GM23338 (cell line): ENCODE data around the gene DRC3. TPM values are rescaled to one million over a fixed set of nuclear protein-coding genes. Genes with fewer than 3 reads are reported as not detected.

Experiments
- ATAC-seq: fragments of 200-7000 bp; cut with Tn5 transposase; 3 replicates; pipeline ENCODE4 v1.9.1; 2020
- DNase-seq: peaks from one replicate; pipeline ENCODE4 v3.0.0-alpha.2; 2015; ENCODE audit warnings: low spot score
- H2AFZ ChIP-seq: fragments of 200-600 bp; sonication (generic); 2 replicates; pipeline ENCODE4 v1.8.0; 2016; ENCODE audit warnings: antibody characterized with exemption, mild to moderate bottlenecking, moderate library complexity
- H3F3A ChIP-seq: fragments of 200-600 bp; sonication (generic); replicated peaks from 2 replicates; pipeline ENCODE4 v1.8.0; 2017; ENCODE audit warnings: antibody characterized with exemption, mixed run types, low read depth
- H3K27ac ChIP-seq: fragments of 200-600 bp; sonication (generic); 2 replicates; pipeline ENCODE4 v1.6.1; 2016; ENCODE audit warnings: low read depth
- H3K27me3 ChIP-seq: fragments of 200-600 bp; sonication (generic); 2 replicates; pipeline ENCODE4 v1.8.0; 2016; ENCODE audit warnings: mild to moderate bottlenecking, mixed run types, moderate library complexity; ENCODE audit not compliant: insufficient read depth
- H3K36me3 ChIP-seq: fragments of 200-600 bp; sonication (generic); 2 replicates; pipeline ENCODE4 v1.8.0; 2016; ENCODE audit warnings: mild to moderate bottlenecking; ENCODE audit not compliant: insufficient read depth
- H3K4me1 ChIP-seq: fragments of 200-600 bp; sonication (generic); 2 replicates; pipeline ENCODE4 v1.8.0; 2016; ENCODE audit warnings: mild to moderate bottlenecking, moderate library complexity; ENCODE audit not compliant: insufficient read depth
- H3K4me2 ChIP-seq: fragments of 200-600 bp; sonication (generic); 2 replicates; pipeline ENCODE4 v1.7.1; 2017; ENCODE audit warnings: mixed run types
- H3K4me3 ChIP-seq: fragments of 200-600 bp; sonication (generic); 2 replicates; pipeline ENCODE4 v1.6.1; 2016; ENCODE audit warnings: mixed run types
- H3K79me2 ChIP-seq: fragments of 200-600 bp; sonication (generic); replicated peaks from 2 replicates; pipeline ENCODE4 v1.8.0; 2017; ENCODE audit warnings: mild to moderate bottlenecking; ENCODE audit not compliant: insufficient read depth
- H3K9me2 ChIP-seq: fragments of 200-600 bp; sonication (generic); 2 replicates; pipeline ENCODE4 v1.8.0; 2017; ENCODE audit not compliant: insufficient read depth
- H4K20me1 ChIP-seq: fragments of 200-600 bp; sonication (generic); replicated peaks from 2 replicates; pipeline ENCODE4 v1.8.0; 2017; ENCODE audit warnings: mild to moderate bottlenecking; ENCODE audit not compliant: insufficient read depth
- H3K27ac Mint-ChIP-seq: 2 replicates; pipeline ENCODE4 v1.8.0; 2020; ENCODE audit warnings: inconsistent platforms, mild to moderate bottlenecking, moderate library complexity, mixed read lengths
- H3K27me3 Mint-ChIP-seq: 3 replicates; pipeline ENCODE4 v1.8.0; 2022; ENCODE audit warnings: low read depth, mild to moderate bottlenecking, moderate library complexity, mixed read lengths, inconsistent platforms; ENCODE audit not compliant: insufficient read depth, poor library complexity
- H3K36me3 Mint-ChIP-seq: 3 replicates; pipeline ENCODE4 v1.8.0; 2021; ENCODE audit warnings: low read depth, mild to moderate bottlenecking, inconsistent platforms, moderate library complexity, mixed read lengths
- H3K4me1 Mint-ChIP-seq: 3 replicates; pipeline ENCODE4 v1.8.0; 2020; ENCODE audit warnings: mild to moderate bottlenecking, inconsistent platforms, mixed read lengths
- H3K4me3 Mint-ChIP-seq: 3 replicates; pipeline ENCODE4 v1.8.0; 2021; ENCODE audit warnings: moderate library complexity, mild to moderate bottlenecking, inconsistent platforms, mixed read lengths
- H3K9me3 Mint-ChIP-seq: 3 replicates; pipeline ENCODE4 v1.8.0; 2020; ENCODE audit warnings: moderate library complexity, mild to moderate bottlenecking, inconsistent platforms, mixed read lengths
- CREB1 ChIP-seq: fragments of 250-450 bp; sonication (Bioruptor Pico); IDR thresholded peaks from 2 replicates; pipeline ENCODE4 v1.5.0; 2020; ENCODE audit warnings: low read depth, mild to moderate bottlenecking, moderate library complexity
- JUNB ChIP-seq: IDR thresholded peaks from one replicate; pipeline ENCODE4 v1.6.1; 2016; ENCODE audit warnings: antibody characterized with exemption; ENCODE audit not compliant: unreplicated experiment
- NANOG ChIP-seq: IDR thresholded peaks from 2 replicates; pipeline ENCODE4 v1.6.1; 2016; ENCODE audit warnings: antibody characterized with exemption, borderline replicate concordance
- POLR2AphosphoS5 ChIP-seq: IDR thresholded peaks from 2 replicates; pipeline ENCODE4 v1.6.1; 2016; ENCODE audit warnings: antibody characterized with exemption, low read depth
- STAT1 ChIP-seq: IDR thresholded peaks from one replicate; pipeline ENCODE4 v1.6.1; 2016; ENCODE audit warnings: antibody characterized with exemption; ENCODE audit not compliant: unreplicated experiment
- ZNF114 ChIP-seq: fragments of 250-450 bp; sonication (Bioruptor Pico); IDR thresholded peaks from 2 replicates; pipeline ENCODE4 v1.5.0; 2020; ENCODE audit warnings: mild to moderate bottlenecking, moderate library complexity
- ZNF331 ChIP-seq: fragments of 250-450 bp; sonication (Bioruptor Pico); IDR thresholded peaks from 2 replicates; pipeline ENCODE4 v1.5.0; 2020; ENCODE audit warnings: low read depth, mild to moderate bottlenecking, moderate library complexity
- polyA plus RNA-seq: library from polyadenylated mRNA; unstranded; fragments of >200 nt; fragmentation: Nextera tagmentation; extraction: Ambion mirVana; gene quantifications from 2 replicates; pipeline ENCODE4 v1.2.1, GENCODE V29; 2016
- total RNA-seq: library from RNA; depleted of rRNA; stranded (reverse); fragments of >200 nt; shearing (Covaris generic); gene quantifications from 2 replicates; pipeline ENCODE4 v1.2.3, GENCODE V29; 2014
- TF ChIP-seq, protein P1 (sequence below): fragments of 250-450 bp; sonication (Bioruptor Pico); IDR thresholded peaks from 2 replicates; pipeline ENCODE4 v1.5.0; 2020; ENCODE audit warnings: mild to moderate bottlenecking, moderate library complexity
- TF ChIP-seq, protein P2 (sequence below): IDR thresholded peaks from one replicate; pipeline ENCODE4 v1.6.1; 2018; ENCODE audit warnings: antibody characterized with exemption; ENCODE audit not compliant: unreplicated experiment
- TF ChIP-seq, protein P3 (sequence below), 2 experiments: fragments of 200-600 bp in 1 of 2; sonication (generic) in 1 of 2; conservative IDR thresholded peaks; 2 replicates each; pipeline versions ENCODE4 v1.5.1 to v1.6.1; 2016 to 2017; ENCODE audit warnings: antibody characterized with exemption in 2 of 2, low read depth in 2 of 2, mild to moderate bottlenecking in 2 of 2, moderate library complexity in 1 of 2

Gene DRC3
- total and polyA plus RNA-seq, 2 experiments from 2014 or later, result 1.1 TPM; not detected in 1

DNA sequence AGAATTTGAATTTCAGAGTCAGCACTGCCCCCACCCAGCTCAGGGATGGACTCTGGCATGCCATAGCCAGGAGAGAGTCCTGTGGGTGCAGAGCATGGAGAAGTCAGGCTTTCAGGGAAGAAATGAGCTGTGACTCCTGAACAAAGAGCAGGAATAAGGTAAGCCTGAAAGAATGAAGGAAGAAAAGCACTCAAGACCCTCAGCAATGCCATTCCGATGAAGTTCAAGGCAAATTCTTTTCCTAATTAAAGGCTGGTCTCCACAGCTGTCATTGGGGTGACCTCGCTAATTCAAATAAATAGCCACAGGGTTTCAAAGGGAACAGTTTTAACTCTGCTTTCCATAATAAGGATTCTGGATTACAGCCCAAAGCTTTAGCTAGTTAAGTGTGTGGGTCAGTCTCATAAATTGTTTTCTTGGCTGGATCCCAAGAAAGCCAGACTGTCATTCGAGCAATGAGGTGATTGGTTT is 32.2 kb upstream of the DRC3 start (continued):
- TF ChIP-seq, protein P1, sequence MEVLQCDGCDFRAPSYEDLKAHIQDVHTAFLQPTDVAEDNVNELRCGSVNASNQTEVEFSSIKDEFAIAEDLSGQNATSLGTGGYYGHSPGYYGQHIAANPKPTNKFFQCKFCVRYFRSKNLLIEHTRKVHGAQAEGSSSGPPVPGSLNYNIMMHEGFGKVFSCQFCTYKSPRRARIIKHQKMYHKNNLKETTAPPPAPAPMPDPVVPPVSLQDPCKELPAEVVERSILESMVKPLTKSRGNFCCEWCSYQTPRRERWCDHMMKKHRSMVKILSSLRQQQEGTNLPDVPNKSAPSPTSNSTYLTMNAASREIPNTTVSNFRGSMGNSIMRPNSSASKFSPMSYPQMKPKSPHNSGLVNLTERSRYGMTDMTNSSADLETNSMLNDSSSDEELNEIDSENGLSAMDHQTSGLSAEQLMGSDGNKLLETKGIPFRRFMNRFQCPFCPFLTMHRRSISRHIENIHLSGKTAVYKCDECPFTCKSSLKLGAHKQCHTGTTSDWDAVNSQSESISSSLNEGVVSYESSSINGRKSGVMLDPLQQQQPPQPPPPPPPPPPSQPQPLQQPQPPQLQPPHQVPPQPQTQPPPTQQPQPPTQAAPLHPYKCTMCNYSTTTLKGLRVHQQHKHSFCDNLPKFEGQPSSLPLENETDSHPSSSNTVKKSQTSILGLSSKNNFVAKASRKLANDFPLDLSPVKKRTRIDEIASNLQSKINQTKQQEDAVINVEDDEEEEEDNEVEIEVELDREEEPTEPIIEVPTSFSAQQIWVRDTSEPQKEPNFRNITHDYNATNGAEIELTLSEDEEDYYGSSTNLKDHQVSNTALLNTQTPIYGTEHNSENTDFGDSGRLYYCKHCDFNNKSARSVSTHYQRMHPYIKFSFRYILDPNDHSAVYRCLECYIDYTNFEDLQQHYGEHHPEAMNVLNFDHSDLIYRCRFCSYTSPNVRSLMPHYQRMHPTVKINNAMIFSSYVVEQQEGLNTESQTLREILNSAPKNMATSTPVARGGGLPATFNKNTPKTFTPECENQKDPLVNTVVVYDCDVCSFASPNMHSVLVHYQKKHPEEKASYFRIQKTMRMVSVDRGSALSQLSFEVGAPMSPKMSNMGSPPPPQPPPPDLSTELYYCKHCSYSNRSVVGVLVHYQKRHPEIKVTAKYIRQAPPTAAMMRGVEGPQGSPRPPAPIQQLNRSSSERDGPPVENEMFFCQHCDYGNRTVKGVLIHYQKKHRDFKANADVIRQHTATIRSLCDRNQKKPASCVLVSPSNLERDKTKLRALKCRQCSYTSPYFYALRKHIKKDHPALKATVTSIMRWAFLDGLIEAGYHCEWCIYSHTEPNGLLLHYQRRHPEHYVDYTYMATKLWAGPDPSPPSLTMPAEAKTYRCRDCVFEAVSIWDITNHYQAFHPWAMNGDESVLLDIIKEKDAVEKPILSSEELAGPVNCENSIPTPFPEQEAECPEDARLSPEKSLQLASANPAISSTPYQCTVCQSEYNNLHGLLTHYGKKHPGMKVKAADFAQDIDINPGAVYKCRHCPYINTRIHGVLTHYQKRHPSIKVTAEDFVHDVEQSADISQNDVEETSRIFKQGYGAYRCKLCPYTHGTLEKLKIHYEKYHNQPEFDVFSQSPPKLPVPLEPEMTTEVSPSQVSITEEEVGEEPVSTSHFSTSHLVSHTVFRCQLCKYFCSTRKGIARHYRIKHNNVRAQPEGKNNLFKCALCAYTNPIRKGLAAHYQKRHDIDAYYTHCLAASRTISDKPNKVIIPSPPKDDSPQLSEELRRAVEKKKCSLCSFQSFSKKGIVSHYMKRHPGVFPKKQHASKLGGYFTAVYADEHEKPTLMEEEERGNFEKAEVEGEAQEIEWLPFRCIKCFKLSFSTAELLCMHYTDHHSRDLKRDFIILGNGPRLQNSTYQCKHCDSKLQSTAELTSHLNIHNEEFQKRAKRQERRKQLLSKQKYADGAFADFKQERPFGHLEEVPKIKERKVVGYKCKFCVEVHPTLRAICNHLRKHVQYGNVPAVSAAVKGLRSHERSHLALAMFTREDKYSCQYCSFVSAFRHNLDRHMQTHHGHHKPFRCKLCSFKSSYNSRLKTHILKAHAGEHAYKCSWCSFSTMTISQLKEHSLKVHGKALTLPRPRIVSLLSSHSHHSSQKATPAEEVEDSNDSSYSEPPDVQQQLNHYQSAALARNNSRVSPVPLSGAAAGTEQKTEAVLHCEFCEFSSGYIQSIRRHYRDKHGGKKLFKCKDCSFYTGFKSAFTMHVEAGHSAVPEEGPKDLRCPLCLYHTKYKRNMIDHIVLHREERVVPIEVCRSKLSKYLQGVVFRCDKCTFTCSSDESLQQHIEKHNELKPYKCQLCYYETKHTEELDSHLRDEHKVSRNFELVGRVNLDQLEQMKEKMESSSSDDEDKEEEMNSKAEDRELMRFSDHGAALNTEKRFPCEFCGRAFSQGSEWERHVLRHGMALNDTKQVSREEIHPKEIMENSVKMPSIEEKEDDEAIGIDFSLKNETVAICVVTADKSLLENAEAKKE (CRISPR knock-in tag), result no peak
- no peak for TF ChIP-seq NANOG
- no peak for TF ChIP-seq ZNF114 (CRISPR knock-in tag)
- TF ChIP-seq ZNF331, result no peak
- no peak for TF ChIP-seq JUNB
- TF ChIP-seq, protein P2, sequence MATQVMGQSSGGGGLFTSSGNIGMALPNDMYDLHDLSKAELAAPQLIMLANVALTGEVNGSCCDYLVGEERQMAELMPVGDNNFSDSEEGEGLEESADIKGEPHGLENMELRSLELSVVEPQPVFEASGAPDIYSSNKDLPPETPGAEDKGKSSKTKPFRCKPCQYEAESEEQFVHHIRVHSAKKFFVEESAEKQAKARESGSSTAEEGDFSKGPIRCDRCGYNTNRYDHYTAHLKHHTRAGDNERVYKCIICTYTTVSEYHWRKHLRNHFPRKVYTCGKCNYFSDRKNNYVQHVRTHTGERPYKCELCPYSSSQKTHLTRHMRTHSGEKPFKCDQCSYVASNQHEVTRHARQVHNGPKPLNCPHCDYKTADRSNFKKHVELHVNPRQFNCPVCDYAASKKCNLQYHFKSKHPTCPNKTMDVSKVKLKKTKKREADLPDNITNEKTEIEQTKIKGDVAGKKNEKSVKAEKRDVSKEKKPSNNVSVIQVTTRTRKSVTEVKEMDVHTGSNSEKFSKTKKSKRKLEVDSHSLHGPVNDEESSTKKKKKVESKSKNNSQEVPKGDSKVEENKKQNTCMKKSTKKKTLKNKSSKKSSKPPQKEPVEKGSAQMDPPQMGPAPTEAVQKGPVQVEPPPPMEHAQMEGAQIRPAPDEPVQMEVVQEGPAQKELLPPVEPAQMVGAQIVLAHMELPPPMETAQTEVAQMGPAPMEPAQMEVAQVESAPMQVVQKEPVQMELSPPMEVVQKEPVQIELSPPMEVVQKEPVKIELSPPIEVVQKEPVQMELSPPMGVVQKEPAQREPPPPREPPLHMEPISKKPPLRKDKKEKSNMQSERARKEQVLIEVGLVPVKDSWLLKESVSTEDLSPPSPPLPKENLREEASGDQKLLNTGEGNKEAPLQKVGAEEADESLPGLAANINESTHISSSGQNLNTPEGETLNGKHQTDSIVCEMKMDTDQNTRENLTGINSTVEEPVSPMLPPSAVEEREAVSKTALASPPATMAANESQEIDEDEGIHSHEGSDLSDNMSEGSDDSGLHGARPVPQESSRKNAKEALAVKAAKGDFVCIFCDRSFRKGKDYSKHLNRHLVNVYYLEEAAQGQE, result no peak

DNA sequence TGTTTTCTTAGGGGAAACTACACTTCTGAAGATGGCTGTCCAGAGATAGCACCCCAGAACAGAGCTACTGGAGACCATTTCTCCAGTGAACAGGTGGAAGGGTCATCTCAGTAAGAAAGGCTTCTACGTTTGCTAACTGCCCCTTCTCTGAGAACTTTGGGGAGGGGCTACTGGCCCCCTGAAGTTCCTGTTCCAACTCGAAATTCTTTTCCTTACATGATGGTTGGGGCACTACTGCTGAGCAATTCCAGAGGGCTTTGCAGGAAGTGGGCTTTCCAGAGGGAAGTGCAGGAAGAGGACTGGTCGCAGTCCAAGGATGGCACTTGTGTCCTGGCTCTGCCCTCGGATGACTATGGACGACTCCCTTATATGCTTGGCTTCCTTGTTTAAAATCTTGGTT is 31.6 kb upstream of the DRC3 start:
- H3K27ac ChIP-seq, result no peak overlapping the region
- no peak for TF ChIP-seq POLR2AphosphoS5
- TF ChIP-seq CREB1, result no peak
- TF ChIP-seq STAT1, result no peak
- TF ChIP-seq, protein P3, sequence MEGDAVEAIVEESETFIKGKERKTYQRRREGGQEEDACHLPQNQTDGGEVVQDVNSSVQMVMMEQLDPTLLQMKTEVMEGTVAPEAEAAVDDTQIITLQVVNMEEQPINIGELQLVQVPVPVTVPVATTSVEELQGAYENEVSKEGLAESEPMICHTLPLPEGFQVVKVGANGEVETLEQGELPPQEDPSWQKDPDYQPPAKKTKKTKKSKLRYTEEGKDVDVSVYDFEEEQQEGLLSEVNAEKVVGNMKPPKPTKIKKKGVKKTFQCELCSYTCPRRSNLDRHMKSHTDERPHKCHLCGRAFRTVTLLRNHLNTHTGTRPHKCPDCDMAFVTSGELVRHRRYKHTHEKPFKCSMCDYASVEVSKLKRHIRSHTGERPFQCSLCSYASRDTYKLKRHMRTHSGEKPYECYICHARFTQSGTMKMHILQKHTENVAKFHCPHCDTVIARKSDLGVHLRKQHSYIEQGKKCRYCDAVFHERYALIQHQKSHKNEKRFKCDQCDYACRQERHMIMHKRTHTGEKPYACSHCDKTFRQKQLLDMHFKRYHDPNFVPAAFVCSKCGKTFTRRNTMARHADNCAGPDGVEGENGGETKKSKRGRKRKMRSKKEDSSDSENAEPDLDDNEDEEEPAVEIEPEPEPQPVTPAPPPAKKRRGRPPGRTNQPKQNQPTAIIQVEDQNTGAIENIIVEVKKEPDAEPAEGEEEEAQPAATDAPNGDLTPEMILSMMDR (conservative IDR thresholded peaks at IDR 0.05; ENCODE audit: low read depth in 2 of 2), result no peak
- TF ChIP-seq ZNF331, result no peak
- Mint-ChIP-seq H3K27me3 (peaks cover 4% of the 10 kb centered on the region), H3K4me3 (no peak overlapping the region), H3K9me3 (no peaks in the 10 kb centered on the region), H3K27ac (no peak overlapping the region), H3K36me3 (no peaks in the 10 kb centered on the region), H3K4me1 (peaks cover 23% of the 10 kb centered on the region)
- H3K4me1 ChIP-seq, result peaks cover 36% of the 10 kb centered on the region
- peak overlapping the region; percentile 9; the same call in 1 of the 2 replicates for H3K4me2 ChIP-seq
- ATAC-seq (no peak), DNase-seq (no peak)
- H4K20me1 ChIP-seq, result no peaks in the 10 kb centered on the region
- no peaks in the 10 kb centered on the region for H3K36me3 ChIP-seq
- no peaks in the 10 kb centered on the region for H3K27me3 ChIP-seq
- H3K4me3 ChIP-seq, result no peak overlapping the region
- no peak overlapping the region for H2AFZ ChIP-seq
- no peaks in the 10 kb centered on the region for H3K9me2 ChIP-seq
- no peaks in the 10 kb centered on the region for H3F3A ChIP-seq
- H3K79me2 ChIP-seq, result no peaks in the 10 kb centered on the region
